NCI-H2196 treated with DMSO at 0.1 percent for 48 hours (cell line): ENCODE data around the gene DSTYK.
A peak's percentile ranks its signal among the peaks of the same experiment; 100 is the strongest.

Experiments used
- DNase-seq: peaks from one replicate; lab custom pipeline; 2025; ENCODE audit not compliant: unreplicated experiment; lab: John Stamatoyannopoulos, UW

DSTYK gene, protein sequence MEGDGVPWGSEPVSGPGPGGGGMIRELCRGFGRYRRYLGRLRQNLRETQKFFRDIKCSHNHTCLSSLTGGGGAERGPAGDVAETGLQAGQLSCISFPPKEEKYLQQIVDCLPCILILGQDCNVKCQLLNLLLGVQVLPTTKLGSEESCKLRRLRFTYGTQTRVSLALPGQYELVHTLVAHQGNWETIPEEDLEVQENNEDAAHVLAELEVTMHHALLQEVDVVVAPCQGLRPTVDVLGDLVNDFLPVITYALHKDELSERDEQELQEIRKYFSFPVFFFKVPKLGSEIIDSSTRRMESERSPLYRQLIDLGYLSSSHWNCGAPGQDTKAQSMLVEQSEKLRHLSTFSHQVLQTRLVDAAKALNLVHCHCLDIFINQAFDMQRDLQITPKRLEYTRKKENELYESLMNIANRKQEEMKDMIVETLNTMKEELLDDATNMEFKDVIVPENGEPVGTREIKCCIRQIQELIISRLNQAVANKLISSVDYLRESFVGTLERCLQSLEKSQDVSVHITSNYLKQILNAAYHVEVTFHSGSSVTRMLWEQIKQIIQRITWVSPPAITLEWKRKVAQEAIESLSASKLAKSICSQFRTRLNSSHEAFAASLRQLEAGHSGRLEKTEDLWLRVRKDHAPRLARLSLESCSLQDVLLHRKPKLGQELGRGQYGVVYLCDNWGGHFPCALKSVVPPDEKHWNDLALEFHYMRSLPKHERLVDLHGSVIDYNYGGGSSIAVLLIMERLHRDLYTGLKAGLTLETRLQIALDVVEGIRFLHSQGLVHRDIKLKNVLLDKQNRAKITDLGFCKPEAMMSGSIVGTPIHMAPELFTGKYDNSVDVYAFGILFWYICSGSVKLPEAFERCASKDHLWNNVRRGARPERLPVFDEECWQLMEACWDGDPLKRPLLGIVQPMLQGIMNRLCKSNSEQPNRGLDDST

DNA sequence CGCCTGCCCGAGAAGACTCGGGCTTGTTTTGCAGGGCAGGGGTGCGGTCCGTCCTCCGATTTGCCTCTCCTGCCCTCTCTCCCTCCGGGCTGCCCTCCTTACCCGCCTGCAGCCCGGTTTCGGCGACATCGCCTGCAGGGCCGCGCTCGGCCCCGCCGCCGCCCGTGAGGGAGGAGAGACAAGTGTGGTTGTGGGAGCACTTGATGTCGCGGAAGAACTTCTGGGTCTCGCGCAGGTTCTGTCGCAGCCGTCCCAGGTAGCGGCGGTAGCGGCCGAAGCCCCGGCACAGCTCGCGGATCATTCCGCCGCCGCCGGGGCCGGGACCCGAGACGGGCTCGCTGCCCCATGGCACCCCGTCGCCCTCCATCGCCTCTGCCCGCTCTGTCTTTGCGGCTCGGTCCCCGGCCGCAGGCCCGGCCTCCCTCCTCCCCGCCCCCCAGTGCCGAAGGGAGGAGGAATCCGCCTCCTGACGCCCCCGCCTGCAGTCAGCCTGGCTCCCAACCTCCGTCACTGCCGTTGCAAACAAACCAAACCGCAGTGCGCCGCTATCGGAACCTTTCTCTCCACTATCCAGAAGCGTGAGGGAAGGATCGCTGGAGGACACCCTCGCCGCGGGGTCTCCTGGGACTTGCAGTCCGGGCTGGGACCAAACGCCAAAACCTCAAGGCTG, at the start of gene DSTYK:
Gene DSTYK (minus strand): TSS at position 534 of the 670 bp plus-strand sequence. CDS start 167 bp downstream, at position 367.
- peak; percentile 85 for DNase-seq

DNA sequence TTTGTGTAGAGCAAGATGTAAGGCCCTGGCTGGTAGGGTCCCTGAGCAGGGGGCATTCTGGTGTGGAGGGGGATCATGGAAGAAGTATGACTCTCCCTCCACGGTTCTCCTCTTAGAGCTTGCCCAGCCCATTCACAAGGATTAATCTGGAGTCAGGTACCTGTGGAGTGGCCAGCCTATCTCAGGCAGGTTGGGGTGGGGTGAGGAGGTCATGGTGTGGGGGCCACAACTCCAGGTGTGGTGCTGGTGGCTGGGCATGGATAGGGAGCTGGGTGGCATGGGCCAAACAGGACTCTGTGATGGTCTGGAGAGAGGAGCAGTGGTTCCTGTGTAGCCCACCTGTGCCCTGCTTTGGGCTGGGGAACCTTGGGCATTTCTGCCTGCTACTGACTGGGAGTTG, 48.5 kb upstream of the DSTYK start:
- DNase-seq, result no peak

DNA sequence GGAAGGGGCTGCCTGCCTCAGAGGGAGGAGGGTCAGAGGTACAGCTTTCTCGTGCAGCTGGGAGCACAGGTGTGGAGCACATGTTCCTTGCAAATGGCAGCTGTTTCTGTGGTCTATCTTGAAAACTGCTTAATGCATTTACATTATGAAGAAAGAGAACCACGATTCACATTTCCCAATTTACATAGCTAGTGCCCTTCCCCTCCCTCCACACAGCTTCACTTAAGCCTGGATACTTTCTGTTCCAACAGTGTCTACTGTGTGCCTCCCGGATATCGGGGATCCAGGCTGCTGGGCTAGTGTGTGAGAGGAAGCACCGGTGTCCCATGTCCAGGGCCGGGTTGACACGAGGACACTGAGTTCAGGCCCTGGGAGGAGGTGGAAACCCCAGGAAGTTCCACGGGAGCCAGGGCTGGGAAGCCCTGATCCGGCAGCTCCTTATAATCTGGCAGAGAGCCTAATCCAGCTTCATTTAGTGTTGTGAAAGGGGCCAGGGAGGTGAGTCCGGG, 47.9 kb upstream of the DSTYK start:
- no peak for DNase-seq

DNA sequence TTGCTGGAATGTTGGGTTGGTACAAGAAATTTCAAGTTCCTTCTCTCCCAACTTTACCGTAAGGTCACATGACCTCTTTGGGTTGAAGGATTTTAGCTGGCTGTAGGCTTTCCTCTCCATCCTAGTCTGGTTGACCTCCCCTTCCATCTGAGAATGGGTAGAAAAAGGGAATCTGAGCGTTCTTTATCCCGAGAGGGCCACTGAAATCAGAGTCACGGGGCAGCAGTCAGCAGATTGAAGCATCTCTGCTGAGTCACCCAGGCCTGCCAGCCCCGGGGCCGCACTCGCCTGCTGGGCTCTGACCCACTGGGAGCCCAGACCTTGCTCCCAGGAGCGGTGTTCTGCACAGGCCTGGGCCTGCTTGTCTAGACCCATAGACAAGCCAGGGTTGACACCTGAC, 47.2 kb upstream of the DSTYK start:
- DNase-seq, result no peak

- DNase-seq, result no peak
Observed at GRCh38 chr1:205258261-205258691, 46.8 kb upstream of the DSTYK start.

- no peak for DNase-seq
Observed at GRCh38 chr1:205257735-205258134, 46.2 kb upstream of the DSTYK start.

DNA sequence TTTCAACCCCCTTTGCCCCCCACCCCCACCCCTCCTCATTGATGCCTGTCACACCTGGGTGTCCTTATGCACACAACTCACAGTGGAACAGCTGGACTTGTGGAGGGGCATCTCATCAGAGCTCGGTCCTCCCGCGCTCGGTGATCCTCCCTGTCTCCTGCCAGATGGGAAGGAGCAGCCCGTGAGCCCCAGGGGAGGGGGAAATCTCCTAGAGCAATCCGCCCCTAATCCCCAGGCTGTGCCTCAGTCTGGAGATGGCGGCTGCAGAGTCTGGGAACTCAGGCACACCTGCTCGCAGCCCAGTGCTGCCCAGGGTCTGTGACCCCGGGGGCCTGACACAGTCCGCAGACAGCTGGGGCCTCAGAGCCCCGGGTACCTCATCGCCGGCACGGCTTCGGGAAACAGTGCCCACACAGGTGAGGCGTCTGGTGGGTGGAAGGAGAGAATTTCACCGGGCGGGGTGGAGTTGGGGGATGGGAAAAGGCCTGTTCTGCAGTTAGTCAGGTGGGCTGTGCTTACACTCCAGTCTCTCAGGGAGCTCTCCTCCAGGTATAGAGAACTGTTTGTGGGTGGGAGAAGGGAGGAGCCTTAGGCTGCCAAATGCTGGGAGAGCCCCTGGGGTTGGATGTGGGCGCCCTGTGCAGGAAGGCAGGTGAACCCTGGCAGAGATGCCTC, 45.6 kb upstream of the DSTYK start:
- DNase-seq, result no peak

- DNase-seq, result peak; percentile 70
Observed at GRCh38 chr1:205255941-205256780, 44.7 kb upstream of the DSTYK start.

GRCh38 chr1:205251576-205251975, 40.1 kb upstream of the DSTYK start:
- DNase-seq, result no peak

DNA sequence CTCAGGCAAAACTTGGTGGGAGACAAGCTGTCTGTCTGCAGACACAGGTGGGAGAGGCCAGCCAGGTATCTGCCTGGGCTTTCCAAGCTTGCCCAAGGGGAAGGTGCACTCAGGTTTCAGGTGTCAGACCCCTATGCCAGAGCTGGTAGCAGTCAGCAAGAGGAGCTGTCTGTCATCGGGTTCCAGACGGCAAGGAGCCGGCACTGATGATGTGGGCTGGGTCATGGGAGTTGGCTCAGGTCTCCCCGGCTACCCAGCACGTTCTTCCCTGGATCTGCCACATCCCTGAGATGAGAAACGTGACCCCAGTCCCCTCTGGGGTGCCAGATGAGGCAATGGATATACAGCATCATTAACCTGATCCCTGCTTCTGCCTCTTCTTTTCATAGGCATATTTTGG, 39.2 kb upstream of the DSTYK start:
- DNase-seq, result no peak

GRCh38 chr1:205249651-205250050, 38.1 kb upstream of the DSTYK start:
- no peak for DNase-seq

- DNase-seq, result peak; percentile 45
Observed at GRCh38 chr1:205248793-205249601, 37.5 kb upstream of the DSTYK start.

DNA sequence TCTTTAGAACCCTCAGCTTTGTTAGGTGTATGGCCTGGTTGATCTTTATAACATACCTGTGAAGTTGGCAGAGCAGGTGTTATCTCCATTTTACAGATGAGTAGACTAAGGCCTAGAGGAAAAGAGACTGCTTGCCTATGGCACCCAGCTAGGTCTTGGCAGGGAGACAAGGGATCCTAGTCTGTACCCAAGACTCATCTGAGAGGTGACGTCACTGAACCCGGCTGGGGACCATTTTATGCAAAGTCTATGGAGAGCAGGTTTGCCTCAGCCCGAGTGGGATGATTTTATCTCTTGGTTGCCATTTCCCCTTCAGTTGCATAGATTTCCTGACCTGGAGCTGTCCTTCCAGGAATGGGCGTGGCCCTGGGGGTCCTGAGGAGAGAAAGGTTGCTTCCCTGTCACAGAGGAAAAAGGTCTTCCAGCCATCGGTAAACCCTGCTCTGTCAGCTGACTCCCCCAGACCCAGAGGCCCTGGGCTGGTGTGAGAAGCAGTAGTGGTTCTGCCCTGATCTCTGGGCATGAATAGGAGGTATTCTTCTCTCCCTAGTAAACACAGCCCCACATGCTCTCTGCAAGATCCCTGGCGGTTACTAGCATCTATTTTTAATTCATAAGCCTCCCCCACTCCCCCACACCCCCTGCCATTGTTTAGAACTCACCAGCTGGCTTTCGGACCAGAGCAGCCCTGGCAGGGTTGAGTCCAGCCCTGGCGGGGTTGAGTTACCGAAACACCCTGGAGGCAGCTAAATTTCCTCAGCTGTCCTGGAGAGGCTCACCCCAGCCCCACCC, 35.8 kb upstream of the DSTYK start:
- peak; percentile 62 for DNase-seq

GRCh38 chr1:205246351-205247119, 35.0 kb upstream of the DSTYK start:
- no peak for DNase-seq

DNA sequence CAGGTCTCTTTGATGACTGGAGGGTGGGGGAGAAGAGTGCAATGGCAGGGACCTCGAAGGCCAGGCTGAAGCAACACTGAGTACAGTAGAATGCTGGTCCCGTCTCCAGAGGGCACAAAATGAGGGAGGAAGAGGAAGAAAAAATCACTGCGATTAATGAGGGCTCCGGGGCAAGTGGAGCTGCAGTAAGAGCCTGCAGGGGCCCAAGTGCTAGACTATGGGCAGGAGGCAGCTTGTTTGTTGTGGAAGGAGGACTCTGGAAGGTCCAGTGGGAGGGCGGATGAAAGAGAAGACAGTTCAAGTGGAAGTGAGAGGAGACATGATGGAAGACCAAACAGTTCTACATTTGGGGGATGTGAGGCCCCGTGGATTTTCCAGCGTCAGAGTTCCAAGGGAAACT, 33.6 kb upstream of the DSTYK start:
- no peak for DNase-seq

- DNase-seq, result no peak
Observed at GRCh38 chr1:205244384-205244783, 32.9 kb upstream of the DSTYK start.
